A204.1 (cell line): Measurements from ENCODE around the gene TOP2B.

ENCODE experiments used
- FAIRE-seq: peaks from 2 replicates; lab custom pipeline; 2012; peaks lifted over from hg19 to GRCh38; lab: Jason Lieb, UNC

TOP2B gene

GRCh38 chr3:25583343-25583742 is 81.4 kb downstream of the TOP2B start:
- no peak for FAIRE-seq

- no peak for FAIRE-seq
Measured at GRCh38 chr3:25582242-25582641, 82.5 kb downstream of the TOP2B start.

GRCh38 chr3:25581823-25582222 is 82.9 kb downstream of the TOP2B start:
- FAIRE-seq, result no peak

GRCh38 chr3:25581335-25581734 is 83.4 kb downstream of the TOP2B start:
- no peak for FAIRE-seq

GRCh38 chr3:25580534-25580933 is 84.2 kb downstream of the TOP2B start:
- FAIRE-seq, result no peak

- FAIRE-seq, result no peak
Measured at GRCh38 chr3:25578059-25578458, 86.6 kb downstream of the TOP2B start.

GRCh38 chr3:25576831-25577454 is 87.8 kb downstream of the TOP2B start:
- no peak for FAIRE-seq

- no peak for FAIRE-seq
Measured at GRCh38 chr3:25576146-25576545, 88.6 kb downstream of the TOP2B start.

GRCh38 chr3:25575001-25575400 is 89.7 kb downstream of the TOP2B start:
- FAIRE-seq, result no peak

GRCh38 chr3:25574172-25574765 is 90.4 kb downstream of the TOP2B start:
- no peak for FAIRE-seq

GRCh38 chr3:25573386-25574171 is 91.1 kb downstream of the TOP2B start:
- no peak for FAIRE-seq

GRCh38 chr3:25572919-25573385 is 91.8 kb downstream of the TOP2B start:
- no peak for FAIRE-seq

GRCh38 chr3:25572336-25572735 is 92.4 kb downstream of the TOP2B start:
- FAIRE-seq, result no peak

- no peak for FAIRE-seq
Measured at GRCh38 chr3:25571285-25571684, 93.4 kb downstream of the TOP2B start.

- no peak for FAIRE-seq
Measured at GRCh38 chr3:25568525-25569078, 96.1 kb downstream of the TOP2B start.

- no peak for FAIRE-seq
Measured at GRCh38 chr3:25567806-25568524, 96.7 kb downstream of the TOP2B start.

GRCh38 chr3:25567388-25567787 is 97.3 kb downstream of the TOP2B start:
- FAIRE-seq, result no peak

- no peak for FAIRE-seq
Measured at GRCh38 chr3:25566358-25566920, 98.3 kb downstream of the TOP2B start.

- no peak for FAIRE-seq
Measured at GRCh38 chr3:25565807-25566206, 98.9 kb downstream of the TOP2B start.

- FAIRE-seq, result no peak
Measured at GRCh38 chr3:25564075-25564474, 100.6 kb downstream of the TOP2B start.

- FAIRE-seq, result no peak
Measured at GRCh38 chr3:25563601-25564000, 101.1 kb downstream of the TOP2B start.

GRCh38 chr3:25558796-25559195 is 105.9 kb downstream of the TOP2B start:
- FAIRE-seq, result no peak
